ENCODE measurements around the gene TTN.

DNA sequence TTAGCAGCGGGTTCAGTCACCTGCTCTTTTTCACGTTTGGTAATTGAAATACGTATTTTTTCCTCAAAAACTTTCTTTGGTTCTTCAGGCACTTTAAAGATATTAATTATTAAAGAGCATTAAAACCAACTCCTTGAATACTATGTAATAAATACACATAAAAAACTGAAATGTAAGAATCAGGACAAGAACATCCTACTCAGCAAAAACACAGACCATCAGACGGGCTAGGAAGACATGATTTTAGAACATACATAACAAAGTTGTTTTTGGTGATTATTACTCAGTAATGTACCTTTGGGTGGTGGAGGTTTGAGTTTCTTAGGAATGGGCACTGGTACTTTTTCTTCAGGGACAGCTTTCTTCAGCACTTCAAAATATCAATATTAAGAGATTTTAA, 126.1 kb downstream of the TTN start:
- TF ChIP-seq, protein P1, sequence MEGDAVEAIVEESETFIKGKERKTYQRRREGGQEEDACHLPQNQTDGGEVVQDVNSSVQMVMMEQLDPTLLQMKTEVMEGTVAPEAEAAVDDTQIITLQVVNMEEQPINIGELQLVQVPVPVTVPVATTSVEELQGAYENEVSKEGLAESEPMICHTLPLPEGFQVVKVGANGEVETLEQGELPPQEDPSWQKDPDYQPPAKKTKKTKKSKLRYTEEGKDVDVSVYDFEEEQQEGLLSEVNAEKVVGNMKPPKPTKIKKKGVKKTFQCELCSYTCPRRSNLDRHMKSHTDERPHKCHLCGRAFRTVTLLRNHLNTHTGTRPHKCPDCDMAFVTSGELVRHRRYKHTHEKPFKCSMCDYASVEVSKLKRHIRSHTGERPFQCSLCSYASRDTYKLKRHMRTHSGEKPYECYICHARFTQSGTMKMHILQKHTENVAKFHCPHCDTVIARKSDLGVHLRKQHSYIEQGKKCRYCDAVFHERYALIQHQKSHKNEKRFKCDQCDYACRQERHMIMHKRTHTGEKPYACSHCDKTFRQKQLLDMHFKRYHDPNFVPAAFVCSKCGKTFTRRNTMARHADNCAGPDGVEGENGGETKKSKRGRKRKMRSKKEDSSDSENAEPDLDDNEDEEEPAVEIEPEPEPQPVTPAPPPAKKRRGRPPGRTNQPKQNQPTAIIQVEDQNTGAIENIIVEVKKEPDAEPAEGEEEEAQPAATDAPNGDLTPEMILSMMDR (IDR thresholded peaks at IDR 0.05): no peak
- no peak for TF ChIP-seq POLR2A (IDR thresholded peaks at IDR 0.05)
